HG03108 (cell line): Measurements from ENCODE around the gene GGACT.

Source experiments
- ATAC-seq: cut with Tn5 transposase; IDR thresholded peaks from one replicate; pipeline ENCODE4 v1.9.1; 2021; ENCODE audit warnings: moderate library complexity; ENCODE audit not compliant: unreplicated experiment

Gene GGACT

GRCh38 chr13:100552755-100553154 is 35.8 kb downstream of the GGACT start:
- no peak for ATAC-seq

GRCh38 chr13:100549316-100549715 is 39.3 kb downstream of the GGACT start:
- ATAC-seq: no peak

GRCh38 chr13:100547791-100548201 is 40.8 kb downstream of the GGACT start:
- ATAC-seq: no peak

- no peak for ATAC-seq
Observed at GRCh38 chr13:100546713-100547405, 41.7 kb downstream of the GGACT start.

GRCh38 chr13:100545684-100546061 is 42.9 kb downstream of the GGACT start:
- ATAC-seq: no peak

GRCh38 chr13:100544866-100545683 is 43.5 kb downstream of the GGACT start:
- ATAC-seq: no peak

GRCh38 chr13:100543872-100544602 is 44.6 kb downstream of the GGACT start:
- no peak for ATAC-seq

GRCh38 chr13:100542826-100543156 is 45.8 kb downstream of the GGACT start:
- ATAC-seq: peak; percentile 80

GRCh38 chr13:100541897-100542825 is 46.4 kb downstream of the GGACT start:
- ATAC-seq: no peak

GRCh38 chr13:100540621-100541020 is 48.0 kb downstream of the GGACT start:
- ATAC-seq: no peak

- ATAC-seq: no peak
Observed at GRCh38 chr13:100537951-100538462, 50.6 kb downstream of the GGACT start.

GRCh38 chr13:100537486-100537885 is 51.1 kb downstream of the GGACT start:
- ATAC-seq: no peak

GRCh38 chr13:100536643-100537180 is 51.9 kb downstream of the GGACT start:
- no peak for ATAC-seq

- no peak for ATAC-seq
Observed at GRCh38 chr13:100535426-100536135, 53.0 kb downstream of the GGACT start.

- no peak for ATAC-seq
Observed at GRCh38 chr13:100534911-100535310, 53.7 kb downstream of the GGACT start.

- no peak for ATAC-seq
Observed at GRCh38 chr13:100534147-100534843, 54.3 kb downstream of the GGACT start.

- no peak for ATAC-seq
Observed at GRCh38 chr13:100533588-100534041, 55.0 kb downstream of the GGACT start.

- no peak for ATAC-seq
Observed at GRCh38 chr13:100532836-100533435, 55.7 kb downstream of the GGACT start.
